Measurements from ENCODE around the gene ACER2.
A peak's percentile ranks its signal among the peaks of the same experiment; 100 is the strongest.
"Not testable (repeated sequence)": the region's sequence is repeated elsewhere in the genome, so short reads cannot be mapped to it uniquely, and the experiment has no call there.

The ACER2 gene

DNA sequence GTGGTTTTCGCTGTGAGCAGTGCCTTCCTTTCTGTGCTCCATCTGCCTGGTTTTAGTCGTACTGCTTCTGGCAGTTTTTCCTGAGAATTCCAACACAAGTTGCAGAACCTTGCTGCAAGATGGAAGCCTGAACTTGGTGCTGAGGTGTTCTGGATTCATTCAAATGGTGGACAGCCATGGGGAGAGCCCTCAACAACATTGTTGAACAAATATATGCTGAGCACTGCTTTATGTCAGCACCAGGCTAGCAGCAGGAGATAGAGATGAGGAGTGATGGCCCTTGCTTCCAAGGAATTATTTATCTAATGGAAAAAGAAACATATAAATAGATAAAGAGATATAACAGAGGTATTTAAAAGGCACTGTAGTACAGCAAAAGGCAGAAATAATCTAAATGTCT lies 21.5 kb upstream of the ACER2 start:
- H3K79me1 ChIP-seq (ENCODE audit: low read length): no peaks in the 10 kb centered on the region
- H3K18ac ChIP-seq (ENCODE audit: low read length): no peak overlapping the region
- H3K4me2 ChIP-seq (ENCODE audit: low read length): no peak overlapping the region
- no peak overlapping the region for H3K9ac ChIP-seq (ENCODE audit: low read length)
- no peaks in the 10 kb centered on the region for H3K79me2 ChIP-seq (ENCODE audit: control insufficient read depth, insufficient read depth, low read length, poor library complexity)
- H3K36me3 ChIP-seq (ENCODE audit: control insufficient read depth in 1 of 2, insufficient read depth in 2 of 2, low read length in 2 of 2): no peaks in the 10 kb centered on the region
- no peak overlapping the region for H4K12ac ChIP-seq (ENCODE audit: low read depth, low read length)
- no peaks in the 10 kb centered on the region for H3K9me3 ChIP-seq (ENCODE audit: insufficient read depth, low read depth, low read length)
- no peak overlapping the region for H3K4me3 ChIP-seq (ENCODE audit: low read depth, low read length)
- H3K27ac ChIP-seq (ENCODE audit: low read depth, low read length): no peak overlapping the region
- H2BK12ac ChIP-seq (ENCODE audit: low read length): no peak overlapping the region
- no peak overlapping the region for H2AFZ ChIP-seq (ENCODE audit: insufficient read depth, low read length, poor library complexity)
- no peaks in the 10 kb centered on the region for H3K27me3 ChIP-seq (ENCODE audit: insufficient read depth, low read length)
- no peak overlapping the region for H3K23ac ChIP-seq (ENCODE audit: low read length)
- no peak overlapping the region for H2BK120ac ChIP-seq (ENCODE audit: insufficient read depth, low read length, poor library complexity)
- no peak for DNase-seq
- no CpG with 5 or more reads among the region's 2 CpGs for WGBS (ENCODE audit: extremely low coverage, insufficient coverage, insufficient read length)
- no peak overlapping the region for H3K4ac ChIP-seq (ENCODE audit: low read depth, low read length)
- H2AK5ac ChIP-seq (ENCODE audit: low read length): no peak overlapping the region
- no peak overlapping the region for H2BK5ac ChIP-seq (ENCODE audit: low read depth, low read length, poor library complexity)
- H3K14ac ChIP-seq (ENCODE audit: low read length): no peak overlapping the region
- no peak overlapping the region for H4K91ac ChIP-seq (ENCODE audit: low read depth, low read length)
- H3K4me1 ChIP-seq (ENCODE audit: control insufficient read depth in 1 of 2, insufficient read depth in 2 of 2, low read length in 2 of 2): no peaks in the 10 kb centered on the region
- H4K8ac ChIP-seq (ENCODE audit: low read depth, low read length): no peak overlapping the region

GRCh38 chr9:19389539-19389938 lies 19.3 kb upstream of the ACER2 start:
- no CpG with 5 or more reads among the region's 4 CpGs for WGBS (ENCODE audit: extremely low coverage, insufficient coverage, insufficient read length)
- not testable (repeated sequence) for H2AK5ac ChIP-seq (ENCODE audit: low read length); H3K4me2 ChIP-seq (ENCODE audit: low read length); H2BK5ac ChIP-seq (ENCODE audit: low read depth, low read length, poor library complexity); H3K18ac ChIP-seq (ENCODE audit: low read length); H2AFZ ChIP-seq (ENCODE audit: insufficient read depth, low read length, poor library complexity); H3K27me3 ChIP-seq (ENCODE audit: insufficient read depth, low read length); H3K27ac ChIP-seq (ENCODE audit: low read depth, low read length); DNase-seq; H3K79me2 ChIP-seq (ENCODE audit: control insufficient read depth, insufficient read depth, low read length, poor library complexity); H3K23ac ChIP-seq (ENCODE audit: low read length); H3K79me1 ChIP-seq (ENCODE audit: low read length); H3K14ac ChIP-seq (ENCODE audit: low read length); H3K4me1 ChIP-seq (ENCODE audit: control insufficient read depth in 1 of 2, insufficient read depth in 2 of 2, low read length in 2 of 2); H2BK120ac ChIP-seq (ENCODE audit: insufficient read depth, low read length, poor library complexity); H3K36me3 ChIP-seq (ENCODE audit: control insufficient read depth in 1 of 2, insufficient read depth in 2 of 2, low read length in 2 of 2); H4K91ac ChIP-seq (ENCODE audit: low read depth, low read length); H2BK12ac ChIP-seq (ENCODE audit: low read length); H3K9me3 ChIP-seq (ENCODE audit: insufficient read depth, low read depth, low read length); H3K4me3 ChIP-seq (ENCODE audit: low read depth, low read length); H3K4ac ChIP-seq (ENCODE audit: low read depth, low read length); H4K8ac ChIP-seq (ENCODE audit: low read depth, low read length); H3K9ac ChIP-seq (ENCODE audit: low read length); H4K12ac ChIP-seq (ENCODE audit: low read depth, low read length)

DNA sequence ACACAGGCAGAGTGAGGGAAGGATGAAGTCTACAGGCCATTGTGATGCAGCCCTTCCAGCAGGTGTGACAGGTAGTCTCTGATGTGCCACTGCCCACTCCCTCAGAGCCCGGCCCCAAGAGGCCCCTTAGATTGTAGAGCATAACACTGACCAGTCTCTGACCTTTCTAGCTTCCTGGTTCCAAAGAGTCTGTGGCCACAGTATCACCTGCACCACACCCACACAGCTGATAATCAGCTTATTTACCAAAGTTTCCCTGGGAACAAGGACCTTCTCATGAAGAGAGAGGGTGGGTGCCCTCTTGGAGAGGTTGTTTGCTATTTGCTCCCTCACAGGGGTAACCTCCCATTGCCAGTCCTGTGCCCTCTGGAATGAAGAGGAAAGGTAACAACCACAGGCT lies 11.0 kb upstream of the ACER2 start:
- Histone ChIP-seq H3K4me2 (ENCODE audit: low read length) (no peak overlapping the region), H3K9me3 (ENCODE audit: insufficient read depth, low read depth, low read length) (peaks cover 3% of the 10 kb centered on the region), H2AK5ac (ENCODE audit: low read length) (no peak overlapping the region), H3K14ac (ENCODE audit: low read length) (no peak overlapping the region), H2AFZ (ENCODE audit: insufficient read depth, low read length, poor library complexity) (no peak overlapping the region), H3K79me1 (ENCODE audit: low read length) (no peaks in the 10 kb centered on the region), H3K4me3 (ENCODE audit: low read depth, low read length) (no peak overlapping the region), H2BK120ac (ENCODE audit: insufficient read depth, low read length, poor library complexity) (no peak overlapping the region), H4K8ac (ENCODE audit: low read depth, low read length) (no peak overlapping the region), H3K23ac (ENCODE audit: low read length) (no peak overlapping the region), H3K27me3 (ENCODE audit: insufficient read depth, low read length) (no peaks in the 10 kb centered on the region), H4K12ac (ENCODE audit: low read depth, low read length) (no peak overlapping the region), H3K4me1 (ENCODE audit: control insufficient read depth in 1 of 2, insufficient read depth in 2 of 2, low read length in 2 of 2) (no peaks in the 10 kb centered on the region), H3K36me3 (ENCODE audit: control insufficient read depth in 1 of 2, insufficient read depth in 2 of 2, low read length in 2 of 2) (peaks cover 0 to 3% of the 10 kb centered on the region in 2 experiments), H3K18ac (ENCODE audit: low read length) (no peak overlapping the region), H3K79me2 (ENCODE audit: control insufficient read depth, insufficient read depth, low read length, poor library complexity) (no peaks in the 10 kb centered on the region), H2BK5ac (ENCODE audit: low read depth, low read length, poor library complexity) (no peak overlapping the region), H3K4ac (ENCODE audit: low read depth, low read length) (no peak overlapping the region), H3K9ac (ENCODE audit: low read length) (no peak overlapping the region), H3K27ac (ENCODE audit: low read depth, low read length) (no peak overlapping the region), H2BK12ac (ENCODE audit: low read length) (no peak overlapping the region), H4K91ac (ENCODE audit: low read depth, low read length) (no peak overlapping the region)
- no peak for DNase-seq
- no CpG with 5 or more reads among the region's 1 CpG for WGBS (ENCODE audit: extremely low coverage, insufficient coverage, insufficient read length)

DNA sequence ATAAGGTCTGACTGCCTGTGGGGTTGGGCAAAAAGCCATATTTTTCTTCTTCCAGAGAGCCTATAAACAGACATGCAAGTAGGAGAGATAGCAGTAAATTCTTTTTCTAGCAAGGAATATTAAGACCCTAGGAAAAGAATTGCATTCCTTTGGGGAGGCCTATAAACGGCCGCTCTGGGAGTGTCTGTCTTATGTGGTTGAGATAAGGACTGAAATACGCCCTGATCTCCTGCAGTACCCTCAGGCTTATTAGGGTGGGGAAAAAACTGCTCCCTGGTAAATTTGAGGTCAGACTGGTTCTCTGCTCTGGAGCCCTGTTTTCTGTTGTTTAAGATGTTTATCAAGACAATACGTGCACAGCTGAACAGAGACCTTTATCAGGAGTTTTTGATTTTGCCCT lies 5.6 kb upstream of the ACER2 start:
- DNase-seq: peak; percentile 23 to 51
- not testable (repeated sequence) for H3K27me3 ChIP-seq (ENCODE audit: insufficient read depth, low read length); H4K91ac ChIP-seq (ENCODE audit: low read depth, low read length); H2BK5ac ChIP-seq (ENCODE audit: low read depth, low read length, poor library complexity); H4K8ac ChIP-seq (ENCODE audit: low read depth, low read length); H3K9ac ChIP-seq (ENCODE audit: low read length); H3K4me2 ChIP-seq (ENCODE audit: low read length); H2BK12ac ChIP-seq (ENCODE audit: low read length); H2BK120ac ChIP-seq (ENCODE audit: insufficient read depth, low read length, poor library complexity); H3K4me3 ChIP-seq (ENCODE audit: low read depth, low read length); H3K4ac ChIP-seq (ENCODE audit: low read depth, low read length); H3K79me2 ChIP-seq (ENCODE audit: control insufficient read depth, insufficient read depth, low read length, poor library complexity); H2AK5ac ChIP-seq (ENCODE audit: low read length); H3K23ac ChIP-seq (ENCODE audit: low read length); H3K36me3 ChIP-seq (ENCODE audit: control insufficient read depth in 1 of 2, insufficient read depth in 2 of 2, low read length in 2 of 2); H3K9me3 ChIP-seq (ENCODE audit: insufficient read depth, low read depth, low read length); H3K14ac ChIP-seq (ENCODE audit: low read length); H3K18ac ChIP-seq (ENCODE audit: low read length); H2AFZ ChIP-seq (ENCODE audit: insufficient read depth, low read length, poor library complexity); H3K79me1 ChIP-seq (ENCODE audit: low read length); H3K4me1 ChIP-seq (ENCODE audit: control insufficient read depth in 1 of 2, insufficient read depth in 2 of 2, low read length in 2 of 2); H4K12ac ChIP-seq (ENCODE audit: low read depth, low read length); H3K27ac ChIP-seq (ENCODE audit: low read depth, low read length)
- no CpG with 5 or more reads among the region's 4 CpGs for WGBS (ENCODE audit: extremely low coverage, insufficient coverage, insufficient read length)
